HTR-8/SVneo (cell line): ENCODE results near the gene EEF1A2.
"Not testable (repeated sequence)": the region's sequence is repeated elsewhere in the genome, so short reads cannot be mapped to it uniquely, and the experiment has no call there.

Source experiments
- DNase-seq: peaks from one replicate; pipeline ENCODE4 v3.0.0; 2011; ENCODE audit warnings: low spot score, mixed read lengths; ENCODE audit not compliant: insufficient read length
- FAIRE-seq: peaks from 2 replicates; lab custom pipeline; 2011; peaks lifted over from hg19 to GRCh38; lab: Jason Lieb, UNC

Gene EEF1A2

GRCh38 chr20:63522091-63522868 is 23.4 kb upstream of the EEF1A2 start:
- DNase-seq (no peak), FAIRE-seq (peak; percentile 52)

GRCh38 chr20:63521602-63522001 is 22.7 kb upstream of the EEF1A2 start:
- FAIRE-seq (no peak), DNase-seq (no peak)

- FAIRE-seq (peak; percentile 90), DNase-seq (no peak)
Measured at GRCh38 chr20:63520934-63521601, 22.2 kb upstream of the EEF1A2 start.

DNA sequence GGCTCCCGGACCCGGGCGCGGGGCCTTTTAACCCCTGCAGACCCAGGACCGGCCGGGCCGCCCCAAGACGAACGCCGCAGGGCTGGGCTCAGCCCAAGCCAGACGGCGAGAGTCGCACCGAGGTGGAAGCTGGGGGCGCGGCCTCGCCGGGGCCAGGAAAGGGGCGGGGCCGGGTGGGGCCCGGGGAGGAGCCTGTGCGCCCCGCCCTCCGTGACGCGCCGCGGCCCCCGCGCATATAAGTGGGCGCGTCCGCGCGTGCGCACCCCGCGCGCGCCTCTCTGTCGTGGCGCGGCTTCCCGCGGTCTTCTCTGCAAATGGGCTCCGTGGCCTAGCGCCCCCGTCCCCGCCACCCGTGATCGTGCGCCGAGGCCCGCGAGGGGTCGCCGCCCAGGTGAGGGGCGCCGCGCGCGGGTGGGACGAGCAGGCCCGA is 21.6 kb upstream of the EEF1A2 start, which contains the start of gene PPDPF:
TSS of gene PPDPF (plus strand) at position 262 of the 430 bp plus-strand sequence. CDS start 544 bp downstream, outside the sequence.
- FAIRE-seq (peak; percentile 99), DNase-seq (peak; percentile 99)

DNA sequence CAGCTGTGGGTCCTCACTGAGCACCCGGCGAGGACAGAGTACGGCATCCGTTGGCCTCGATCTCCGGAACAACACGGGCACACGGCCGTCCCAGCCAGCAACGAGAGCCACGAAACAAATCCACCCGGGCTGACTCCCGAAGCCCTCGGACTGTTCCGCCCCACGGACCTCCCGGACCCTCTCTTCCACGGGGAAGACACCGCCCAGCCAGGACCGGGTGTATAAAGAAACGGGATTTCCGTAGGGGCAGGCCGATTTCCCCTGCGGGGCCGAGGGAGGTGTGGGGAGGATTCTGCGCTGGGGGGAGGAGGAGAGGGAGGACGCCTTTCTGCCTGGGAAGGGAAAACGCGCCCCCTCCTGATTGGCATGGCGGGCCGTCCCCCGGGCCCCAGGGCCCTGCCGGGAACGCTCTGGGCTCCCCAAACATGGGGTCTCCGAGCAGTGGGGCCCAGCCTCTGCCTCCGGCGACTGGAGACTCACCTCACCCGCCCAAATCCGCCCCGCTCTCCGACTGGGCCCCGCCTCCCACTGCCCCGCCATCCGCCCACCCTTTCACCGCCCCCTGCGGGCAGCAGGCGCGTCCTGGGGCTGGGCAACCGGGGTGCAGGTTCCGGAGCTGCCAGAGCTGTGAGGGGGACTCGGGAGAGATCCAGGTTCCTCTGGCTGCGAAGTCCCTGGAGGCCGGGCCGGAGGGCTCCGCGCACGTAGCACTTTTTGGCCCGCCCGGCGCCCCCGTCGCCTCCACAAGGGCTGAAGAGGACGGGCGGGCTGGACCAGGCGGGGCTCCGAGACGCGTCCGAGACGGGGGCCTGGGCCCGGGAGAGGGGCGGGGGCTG is 21.0 kb upstream of the EEF1A2 start:
- DNase-seq (peak; percentile 92), FAIRE-seq (peak; percentile 94)

GRCh38 chr20:63518946-63519667 is 20.2 kb upstream of the EEF1A2 start:
- peak; percentile 89 for FAIRE-seq

DNA sequence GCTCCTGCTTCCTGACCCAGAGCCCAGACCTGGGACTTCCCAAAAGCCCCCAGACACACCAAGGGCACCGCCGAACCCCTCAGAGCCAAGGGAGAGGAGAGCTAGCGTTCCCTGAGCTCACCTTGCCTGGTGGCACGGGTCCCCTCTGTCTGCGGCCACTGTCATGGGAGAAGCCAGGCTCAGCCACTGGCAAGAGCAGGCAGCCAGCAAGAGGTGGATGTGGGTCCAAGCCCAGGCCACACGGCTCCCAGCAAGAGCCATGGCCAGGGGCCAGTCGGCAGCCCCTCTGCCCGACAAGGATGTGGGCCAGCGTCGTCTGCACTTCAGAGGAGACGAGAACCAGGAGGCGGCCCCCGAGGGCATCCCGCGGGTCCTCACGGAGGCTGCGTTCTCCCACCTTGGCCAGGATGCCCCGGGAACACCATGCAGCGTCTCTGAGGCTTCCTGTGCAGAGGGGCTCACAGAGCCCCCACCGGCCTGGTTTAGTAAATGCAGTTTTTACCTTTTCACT is 19.5 kb upstream of the EEF1A2 start:
- DNase-seq (no peak), FAIRE-seq (peak; percentile 48)

More at GRCh38 chr20:63518946-63519667, 20.2 kb upstream of the EEF1A2 start:
- no peak for DNase-seq

DNA sequence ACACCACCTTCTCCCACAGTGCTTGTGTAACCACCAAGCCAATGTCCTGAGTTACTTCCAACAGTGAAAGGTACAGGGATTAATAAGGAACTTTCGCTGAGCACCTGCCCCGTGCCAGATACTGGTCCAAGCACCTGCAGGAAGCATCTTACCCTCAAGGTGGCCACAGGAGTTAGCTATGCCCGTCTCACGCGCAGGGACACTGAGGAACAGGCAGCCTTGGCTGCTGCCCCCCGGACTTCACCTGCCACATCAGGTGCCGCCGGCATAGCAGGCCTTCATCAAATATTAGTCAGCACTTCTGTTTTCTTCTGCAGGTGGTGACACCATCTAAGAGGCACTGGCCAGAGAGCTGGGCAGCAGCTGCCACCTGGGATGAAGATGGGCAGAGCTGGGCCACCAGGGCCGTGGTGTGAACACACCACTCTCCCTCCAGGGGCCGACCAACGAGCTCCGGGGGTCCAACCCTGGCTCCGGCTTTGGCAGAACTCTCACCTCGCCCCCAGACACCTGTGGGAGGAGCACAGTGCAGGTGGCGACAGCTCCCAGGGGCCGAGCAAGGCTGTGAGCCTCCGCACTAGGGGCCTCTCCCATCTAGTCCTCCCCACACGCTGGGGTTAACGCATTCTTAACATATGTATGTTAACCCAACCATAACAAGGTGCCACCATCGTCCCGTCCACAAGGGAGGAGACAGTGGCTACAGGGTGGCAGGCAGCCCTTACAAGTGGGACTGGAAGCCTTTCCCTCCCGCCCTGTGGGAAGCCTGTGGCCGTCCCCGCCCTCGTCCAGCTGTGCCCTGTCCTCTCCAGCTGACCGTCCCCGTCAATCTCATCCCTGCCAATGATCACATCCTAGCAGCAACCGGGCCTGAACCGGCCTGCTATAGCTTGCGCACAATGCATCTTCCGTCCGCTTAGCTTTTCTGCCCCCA is 18.8 kb upstream of the EEF1A2 start:
- FAIRE-seq (peak; percentile 86), DNase-seq (no peak)

GRCh38 chr20:63514520-63514919 is 15.6 kb upstream of the EEF1A2 start:
- not testable (repeated sequence) for DNase-seq, FAIRE-seq

- DNase-seq (no peak), FAIRE-seq (no peak)
Measured at GRCh38 chr20:63513207-63513606, 14.3 kb upstream of the EEF1A2 start.

DNA sequence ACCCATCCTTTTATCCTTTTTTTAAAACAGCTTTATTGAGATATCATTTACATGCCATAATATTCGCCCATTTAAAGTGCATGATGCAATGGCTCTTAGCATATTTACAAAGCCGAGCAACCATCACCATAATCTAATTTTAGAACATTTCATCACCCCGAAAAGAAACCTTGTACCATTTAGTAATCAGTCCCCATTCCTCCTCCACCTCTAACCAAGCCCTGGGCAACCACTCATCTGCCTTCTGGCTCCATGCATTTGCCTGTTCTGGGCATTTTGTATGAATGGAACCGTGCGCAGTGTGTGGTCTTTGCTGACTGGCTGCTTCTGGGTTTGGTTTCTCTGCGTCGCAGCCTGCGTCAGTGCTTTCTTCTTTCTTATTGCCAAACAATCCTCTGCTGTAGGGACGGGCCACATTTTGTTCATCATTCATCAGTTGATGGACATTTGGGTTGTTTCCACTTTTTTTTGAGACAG is 10.2 kb upstream of the EEF1A2 start:
- FAIRE-seq: peak; percentile 40

DNA sequence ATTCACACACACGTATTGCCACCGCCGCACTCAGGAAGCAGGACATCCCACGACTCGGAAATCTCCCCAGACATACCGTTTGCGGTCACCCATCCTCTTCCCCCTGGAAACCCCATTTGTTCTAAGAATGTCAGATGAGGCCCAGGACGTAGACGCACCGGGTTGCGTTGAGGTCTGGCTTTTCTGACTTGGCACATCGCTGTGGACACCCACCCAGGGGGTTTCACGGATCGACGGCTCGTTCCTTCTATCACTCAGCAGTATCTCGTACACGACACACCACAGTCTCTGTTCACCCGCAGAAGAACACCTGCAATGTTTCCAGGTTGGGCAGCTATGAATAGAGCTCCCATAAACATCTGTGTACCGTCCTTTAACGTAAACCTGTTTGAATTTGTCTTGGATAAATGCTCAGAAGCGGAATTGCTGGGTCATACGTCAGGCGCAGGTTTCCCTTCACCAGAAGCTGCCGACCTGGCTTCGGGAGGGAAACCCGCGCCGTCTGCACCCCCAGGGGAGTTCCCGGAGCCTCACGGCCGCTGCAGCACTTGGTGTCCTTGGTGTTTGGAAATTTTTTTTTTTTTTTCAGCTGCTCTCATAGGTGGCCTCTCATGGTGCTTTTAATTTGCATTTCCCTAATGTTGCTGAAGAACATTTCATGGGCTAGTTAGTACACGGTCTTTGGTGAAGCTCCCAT is 9.3 kb upstream of the EEF1A2 start:
- DNase-seq: no peak
- FAIRE-seq: peak; percentile 80

More for the DNA sequence above, 10.2 kb upstream of the EEF1A2 start:
- DNase-seq: no peak

DNA sequence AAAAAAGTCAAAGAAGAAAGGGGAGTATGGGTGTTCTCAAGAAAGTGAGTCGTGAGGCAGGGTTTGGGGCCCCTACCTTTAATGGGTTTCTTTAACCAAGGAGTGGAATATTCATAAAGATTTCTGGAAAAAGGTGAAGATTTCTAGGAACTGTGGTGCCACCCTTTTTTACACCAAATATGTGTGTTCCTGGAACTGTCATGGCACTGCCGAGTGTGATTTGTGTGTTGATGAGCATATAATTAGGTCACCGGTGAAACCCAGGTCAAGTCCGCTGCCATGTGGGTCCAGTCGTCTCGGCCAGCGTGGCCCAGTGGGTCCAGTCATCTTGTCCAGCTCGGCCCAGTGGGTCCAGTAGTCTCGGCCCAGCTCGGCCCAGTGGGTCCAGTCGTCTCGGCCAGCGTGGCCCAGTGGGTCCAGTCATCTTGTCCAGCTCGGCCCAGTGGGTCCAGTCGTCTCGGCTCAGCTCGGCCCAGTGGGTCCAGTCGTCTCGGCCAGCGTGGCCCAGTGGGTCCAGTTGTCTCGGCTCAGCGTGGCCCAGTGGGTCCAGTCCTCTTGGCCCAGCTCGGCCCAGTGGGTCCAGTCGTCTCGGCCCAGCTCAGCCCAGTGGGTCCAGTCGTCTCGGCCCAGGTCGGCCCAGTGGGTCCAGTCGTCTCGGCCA is 8.3 kb upstream of the EEF1A2 start:
- FAIRE-seq: peak; percentile 52

DNA sequence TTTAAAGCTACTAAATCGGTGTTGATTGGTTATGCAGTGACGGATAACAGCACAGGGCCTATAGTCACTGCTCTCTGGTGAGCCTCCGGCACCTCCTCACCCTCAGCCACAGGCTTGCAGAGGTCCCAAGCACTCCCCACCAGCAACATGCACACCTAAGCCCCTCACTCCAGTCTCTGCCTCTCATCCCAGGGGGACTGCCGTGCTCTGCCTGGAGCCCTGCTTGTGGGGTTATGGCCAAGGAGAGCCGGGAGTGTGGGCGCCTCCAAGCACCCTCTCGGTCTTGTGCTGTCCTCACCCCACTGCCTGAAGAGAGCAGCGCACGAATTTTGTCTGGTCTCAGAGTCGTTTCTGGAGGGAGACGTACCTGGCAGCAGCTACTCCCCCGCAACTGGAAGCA is 6.8 kb upstream of the EEF1A2 start:
- FAIRE-seq: no peak
- DNase-seq: no peak

More for the DNA sequence above, 8.3 kb upstream of the EEF1A2 start:
- no peak for DNase-seq

- DNase-seq (no peak), FAIRE-seq (peak; percentile 72)
Measured at GRCh38 chr20:63505281-63505680, 6.4 kb upstream of the EEF1A2 start.

- DNase-seq (no peak), FAIRE-seq (peak; percentile 9)
Measured at GRCh38 chr20:63504642-63505041, 5.8 kb upstream of the EEF1A2 start.

DNA sequence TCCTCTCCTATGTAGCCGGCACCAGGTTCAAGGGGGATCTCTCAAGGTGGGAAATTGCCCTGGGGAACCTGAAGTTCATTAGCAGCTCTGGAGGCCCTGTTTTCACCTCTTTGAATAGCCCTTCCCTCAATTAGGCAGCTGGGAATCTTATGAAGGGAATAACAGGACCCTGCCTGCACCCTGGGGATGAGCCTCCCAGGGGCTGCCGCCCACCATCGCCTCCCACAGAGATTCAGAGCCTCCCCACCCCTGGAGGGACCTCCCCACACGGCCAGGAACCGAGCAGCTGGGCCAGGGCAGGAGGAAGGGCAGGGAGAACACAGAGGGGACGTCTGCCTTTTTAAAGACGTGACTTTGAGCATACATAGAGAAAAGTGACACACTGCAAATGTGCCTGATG is 4.6 kb upstream of the EEF1A2 start:
- FAIRE-seq: peak; percentile 42
- DNase-seq: no peak
